ENCODE results near the gene MAP2K5. TPM values are rescaled to one million over a fixed set of nuclear protein-coding genes. Genes with fewer than 3 reads are reported as not detected.

The MAP2K5 gene
- total RNA-seq, 1 donor from 2014 or later, result 11.6 TPM

GRCh38 chr15:67520321-67521028, 22.0 kb upstream of the MAP2K5 start:
- H3K36me3 Mint-ChIP-seq (ENCODE audit: low read depth, unreplicated experiment), result no peaks in the 10 kb centered on the region
- TF ChIP-seq CTCF (IDR thresholded peaks at IDR 0.05; ENCODE audit: insufficient read depth, low read depth, low read length) (no peak), EZH2 (IDR thresholded peaks at IDR 0.05; ENCODE audit: insufficient read depth, low read length) (no peak)
- Histone ChIP-seq H3K4me1 (ENCODE audit: insufficient read depth, low read length) (peaks cover 5% of the 10 kb centered on the region), H4K20me1 (ENCODE audit: insufficient read depth, low read length) (peaks cover 5% of the 10 kb centered on the region), H3K36me3 (ENCODE audit: insufficient read depth, low read length) (no peaks in the 10 kb centered on the region), H3K79me2 (ENCODE audit: insufficient read depth, low read length) (peaks cover 34% of the 10 kb centered on the region), H3K4me2 (ENCODE audit: low read length) (peak overlapping the region; percentile 87), H3K27ac (ENCODE audit: low read depth, low read length) (peak overlapping the region; percentile 91), H3K4me3 (ENCODE audit: insufficient read depth, low read depth, low read length) (peak overlapping the region; percentile 74), H3K27me3 (ENCODE audit: insufficient read depth, low read length) (no peaks in the 10 kb centered on the region), H3K9me3 (ENCODE audit: insufficient read depth, low read depth, low read length) (no peaks in the 10 kb centered on the region), H3K9ac (ENCODE audit: low read length) (peak overlapping the region; percentile 86), H2AFZ (ENCODE audit: low read depth, low read length) (peak overlapping the region; percentile 100)
- H3K4me3 Mint-ChIP-seq (ENCODE audit: unreplicated experiment), result peak overlapping the region; percentile 82
- no peaks in the 10 kb centered on the region for H3K9me3 Mint-ChIP-seq (ENCODE audit: unreplicated experiment)
- H3K27me3 Mint-ChIP-seq (ENCODE audit: low read depth, unreplicated experiment), result no peaks in the 10 kb centered on the region
- FAIRE-seq, result no peak
- DNase-seq (ENCODE audit: low read depth), result no peak
- peaks cover 10% of the 10 kb centered on the region for H3K4me1 Mint-ChIP-seq (ENCODE audit: low read depth, unreplicated experiment)
- H3K27ac Mint-ChIP-seq (ENCODE audit: unreplicated experiment), result no peak overlapping the region

GRCh38 chr15:67521029-67521782, 21.3 kb upstream of the MAP2K5 start, which contains the start of gene C15orf61:
Gene C15orf61 (plus strand): TSS chr15:67521131. CDS start chr15:67521249, 118 bp downstream.
- H3K27me3 ChIP-seq (ENCODE audit: insufficient read depth, low read length), result no peaks in the 10 kb centered on the region
- H3K4me1 ChIP-seq (ENCODE audit: insufficient read depth, low read length), result peaks cover 5% of the 10 kb centered on the region
- peak within 1 kb of the TSS; percentile 87 for H3K4me2 ChIP-seq (ENCODE audit: low read length)
- Mint-ChIP-seq H3K36me3 (ENCODE audit: low read depth, unreplicated experiment) (no peaks in the 10 kb centered on the region), H3K4me3 (ENCODE audit: unreplicated experiment) (peak within 1 kb of the TSS; percentile 86), H3K9me3 (ENCODE audit: unreplicated experiment) (no peaks in the 10 kb centered on the region), H3K27ac (ENCODE audit: unreplicated experiment) (peak within 1 kb of the TSS; percentile 53), H3K27me3 (ENCODE audit: low read depth, unreplicated experiment) (no peaks in the 10 kb centered on the region), H3K4me1 (ENCODE audit: low read depth, unreplicated experiment) (peaks cover 10% of the 10 kb centered on the region)
- H3K9ac ChIP-seq (ENCODE audit: low read length), result peak within 1 kb of the TSS; percentile 86
- H3K4me3 ChIP-seq (ENCODE audit: insufficient read depth, low read depth, low read length), result peak within 1 kb of the TSS; percentile 74
- no peaks in the 10 kb centered on the region for H3K9me3 ChIP-seq (ENCODE audit: insufficient read depth, low read depth, low read length)
- DNase-seq (ENCODE audit: low read depth), result peak; percentile 65
- peak within 1 kb of the TSS; percentile 100 for H2AFZ ChIP-seq (ENCODE audit: low read depth, low read length)
- peaks cover 5% of the 10 kb centered on the region for H4K20me1 ChIP-seq (ENCODE audit: insufficient read depth, low read length)
- no peak for TF ChIP-seq CTCF (IDR thresholded peaks at IDR 0.05; ENCODE audit: insufficient read depth, low read depth, low read length)
- H3K27ac ChIP-seq (ENCODE audit: low read depth, low read length), result peak within 1 kb of the TSS; percentile 91
- no peak for FAIRE-seq
- H3K79me2 ChIP-seq (ENCODE audit: insufficient read depth, low read length), result peaks cover 40% of the 10 kb centered on the region
- no peaks in the 10 kb centered on the region for H3K36me3 ChIP-seq (ENCODE audit: insufficient read depth, low read length)

Measured in astrocyte (in vitro differentiated cells and primary cell).